Head of caudate nucleus (tissue), 42 donors: ENCODE data around the gene ITPRIP.

Source experiments
- DNase-seq, 42 donors: peaks; one replicate each; pipeline versions ENCODE4 v3.0.0 to v3.0.0-alpha.2; 2020 to 2021; ENCODE audit warnings: mixed read lengths in 7 of 42
- intact Hi-C: fragments of 100-400 bp; cut with DNase I; formaldehyde crosslinking; loops from one replicate; pipeline ENCODE4 v1.15.0; 2022

ITPRIP gene

DNA sequence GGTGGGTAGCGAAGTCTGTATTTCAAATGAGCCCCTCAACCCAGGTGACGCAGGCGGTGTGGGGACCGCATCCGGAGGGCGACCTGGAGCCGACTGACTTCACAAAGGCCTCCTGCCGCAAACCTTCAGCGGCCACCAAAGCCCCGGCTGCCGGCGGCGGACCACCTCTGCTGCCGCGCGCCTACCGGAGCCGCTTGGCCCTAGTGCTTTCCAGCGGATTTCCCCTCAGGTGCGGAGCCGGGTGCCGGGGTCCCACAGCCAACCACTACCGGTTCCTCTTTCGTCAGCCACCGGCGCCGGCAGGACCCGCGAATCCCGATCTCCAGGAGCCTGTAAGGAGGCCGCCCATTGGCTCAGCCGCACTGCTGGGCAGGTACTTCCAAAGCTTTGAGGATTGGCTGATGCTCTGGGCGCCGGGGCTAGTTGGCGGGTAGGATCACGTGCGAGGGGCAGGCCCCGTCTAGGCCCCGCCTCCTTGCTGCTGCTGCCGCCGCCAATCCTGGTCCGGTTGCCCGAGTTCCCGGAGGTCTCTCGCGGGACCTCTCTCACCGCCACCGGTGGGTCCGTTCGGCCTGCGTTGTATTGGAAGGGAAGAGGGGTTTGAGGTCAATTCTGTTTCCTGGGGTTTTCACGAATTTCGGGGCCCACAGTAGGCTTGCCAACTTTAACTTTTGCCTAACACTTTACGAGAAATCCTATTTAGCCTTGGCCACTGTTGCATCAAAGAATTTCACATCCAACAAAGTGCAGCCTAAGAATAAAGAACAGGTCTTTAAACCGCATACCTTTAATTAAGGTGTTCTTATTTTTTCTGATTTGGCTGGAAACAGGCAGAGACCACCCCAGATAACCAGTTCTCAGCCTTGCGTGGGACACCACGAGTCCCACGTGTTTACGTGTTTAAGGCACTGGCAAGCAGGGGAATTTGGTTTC is 69.3 kb downstream of the ITPRIP start, which contains the start of gene GSTO2:
TSS of gene GSTO2 (plus strand) at position 472 of the 933 bp plus-strand sequence. CDS start 5,732 bp downstream, outside the sequence.
- peak; percentile 98 to 100 (median 100) for DNase-seq
- intact Hi-C loops: no loop called here

DNA sequence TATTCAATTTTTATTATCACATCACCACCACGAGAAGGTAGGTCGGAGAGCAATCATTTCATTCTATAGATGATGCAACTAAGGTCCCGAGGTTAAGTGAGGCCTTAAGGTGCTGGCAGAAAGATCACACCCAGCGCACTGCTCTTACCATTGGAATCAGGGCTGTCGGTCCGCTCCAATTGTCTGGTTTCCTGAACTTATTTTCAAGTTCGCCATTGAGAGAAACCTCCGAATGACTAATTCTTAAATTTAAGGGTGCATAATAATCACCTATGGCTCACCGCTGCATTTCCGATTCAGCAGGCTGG is 69.9 kb downstream of the ITPRIP start:
- intact Hi-C loops: no loop called here
- DNase-seq: peak in 1 of 42 donors; percentile 12

DNA sequence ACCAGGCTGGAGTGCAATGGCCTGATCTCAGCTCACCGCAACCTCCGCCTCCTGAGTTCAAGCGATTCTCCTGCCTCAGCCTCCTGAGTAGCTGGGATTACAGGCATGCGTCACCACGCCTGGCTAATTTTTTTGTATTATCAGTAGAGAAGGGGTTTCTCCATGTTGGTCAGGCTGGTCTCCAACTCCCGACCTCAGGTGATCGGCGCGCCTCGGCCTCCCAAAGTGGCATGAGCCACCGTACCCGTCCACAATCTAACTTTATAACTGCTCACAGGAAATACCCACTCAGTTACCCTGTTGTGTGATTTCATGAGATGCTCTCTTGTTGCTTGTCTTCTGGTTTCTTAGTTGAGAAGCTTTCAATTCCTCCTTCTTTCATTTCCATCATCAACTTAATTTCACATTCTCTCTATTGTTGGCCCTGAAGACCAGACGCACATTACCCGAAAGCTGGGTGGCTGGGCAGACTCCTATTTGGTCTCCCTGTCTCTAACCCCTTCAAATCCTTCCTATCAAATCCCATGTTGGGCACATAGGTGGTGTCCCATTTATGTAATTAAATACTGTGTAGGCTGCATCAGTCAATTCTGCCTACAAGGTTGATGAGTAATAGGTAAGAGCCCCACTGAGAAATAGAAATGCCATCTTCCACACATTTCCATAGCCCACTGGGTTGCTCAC is 70.4 kb downstream of the ITPRIP start:
- DNase-seq: peak in 2 of 42 donors; percentile 8 to 27

DNA sequence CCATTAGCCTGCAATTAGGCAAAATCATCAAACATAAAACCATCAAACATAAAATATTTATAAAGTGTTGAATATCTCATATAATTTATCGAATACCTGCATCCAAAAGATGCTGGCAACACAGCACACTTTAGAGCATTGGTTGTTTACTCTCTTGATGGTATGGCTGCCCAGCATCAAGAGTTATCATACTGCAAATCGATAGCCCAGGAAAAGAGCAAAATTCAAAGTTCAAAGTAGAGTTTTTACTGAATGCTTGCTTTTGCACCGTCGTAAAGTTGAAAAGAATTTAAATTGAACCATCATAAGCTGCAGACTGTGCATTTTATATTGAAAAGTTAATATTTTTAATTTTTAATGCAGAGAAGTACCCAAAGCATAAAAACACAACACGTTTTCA is 73.5 kb downstream of the ITPRIP start:
- intact Hi-C loops: no loop called here
- DNase-seq: no peak

More for the DNA sequence above, 70.4 kb downstream of the ITPRIP start:
- intact Hi-C loops: no loop called here

DNA sequence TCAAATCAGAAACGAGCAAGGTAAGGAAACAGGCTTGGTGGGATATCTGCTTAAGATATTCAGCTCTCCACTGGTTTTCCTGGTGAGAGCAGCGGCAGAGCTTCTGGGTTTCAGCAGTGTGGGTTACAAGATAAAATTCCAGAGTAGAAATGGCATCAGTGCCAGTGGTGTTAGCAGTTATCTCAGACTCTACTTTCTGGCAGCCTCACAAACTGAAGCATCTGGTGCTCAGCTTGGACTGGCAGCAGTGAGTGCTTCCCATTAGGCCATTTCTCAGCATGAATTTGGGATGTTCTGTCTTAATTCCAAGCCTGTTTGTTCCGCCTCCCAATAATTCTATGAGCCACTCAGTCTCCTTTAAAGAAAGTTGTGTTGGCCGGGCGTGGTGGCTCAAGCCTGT is 76.2 kb downstream of the ITPRIP start:
- DNase-seq: no peak
- intact Hi-C loops: no loop called here

DNA sequence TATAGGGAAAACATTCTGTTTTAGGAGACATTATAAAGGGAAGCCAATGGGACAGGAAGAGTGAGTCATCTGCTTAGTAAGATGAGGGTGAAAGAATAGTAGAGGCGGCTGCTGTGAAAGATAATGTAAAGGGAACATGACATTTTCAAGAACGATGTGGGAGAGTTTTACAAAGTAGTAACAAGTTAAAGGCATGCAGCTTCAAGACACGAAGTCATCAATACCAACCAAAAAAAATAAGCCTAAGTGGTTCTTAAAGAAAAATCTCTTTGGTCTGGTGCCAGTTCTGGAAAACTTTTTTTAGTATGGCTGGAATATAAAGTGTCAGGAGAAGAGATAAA is 77.5 kb downstream of the ITPRIP start:
- peak in 3 of 42 donors; percentile 13 to 54 (median 21) for DNase-seq
- intact Hi-C loops: no loop called here

DNA sequence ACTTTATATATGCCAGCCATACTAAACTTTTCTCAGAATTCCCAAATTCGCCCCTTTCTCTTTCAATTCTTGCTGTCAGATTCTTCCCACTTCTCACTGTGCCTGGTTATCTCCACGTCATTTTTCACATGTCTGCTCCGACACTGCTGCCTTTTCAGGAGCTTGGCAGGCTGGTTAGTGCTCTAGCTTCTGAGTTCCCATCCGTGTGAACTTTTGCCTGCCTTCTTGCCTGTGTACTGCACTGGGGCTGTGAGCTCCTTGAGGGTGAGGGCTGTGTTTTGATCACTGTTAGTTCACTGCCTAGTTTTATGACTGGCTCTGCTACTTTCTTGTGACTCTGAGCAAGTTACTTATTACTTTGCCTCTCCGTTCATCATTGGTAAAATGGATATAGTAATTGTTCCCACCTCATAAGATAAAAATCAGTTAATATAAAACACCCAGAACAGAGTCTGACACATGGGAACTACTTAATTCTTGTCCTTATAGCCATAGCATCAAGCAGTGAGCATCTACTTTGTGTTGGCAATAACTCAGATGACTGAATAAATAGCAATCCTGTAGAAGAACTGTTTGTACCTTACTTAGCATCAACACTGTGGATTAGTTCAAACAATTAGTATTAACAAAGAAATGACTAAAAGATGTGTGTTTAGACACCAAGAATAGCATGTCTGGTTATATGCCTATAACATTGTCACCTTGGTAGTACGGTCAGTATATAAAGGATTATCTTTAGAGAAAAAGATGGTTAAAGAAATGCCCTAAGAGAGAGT is 78.1 kb downstream of the ITPRIP start:
- intact Hi-C loops: no loop called here

More for the DNA sequence above, 78.1 kb downstream of the ITPRIP start:
- peak in 7 of 42 donors; percentile 16 to 66 (median 41) for DNase-seq
